GM12878 (cell line): Measurements from ENCODE around the gene MAGI1. TPM values are rescaled to one million over a fixed set of nuclear protein-coding genes. Genes with fewer than 3 reads are reported as not detected.
"Not testable (repeated sequence)": the region's sequence is repeated elsewhere in the genome, so short reads cannot be mapped to it uniquely, and the experiment has no call there.

Source experiments
- ATAC-seq: fragments of 200-7000 bp; cut with Tn5 transposase; 3 replicates; pipeline ENCODE4 v1.9.1; 2020; ENCODE audit warnings: mild to moderate bottlenecking, moderate library complexity
- BruUV-seq: library from RNA; stranded (reverse); fragments of 400-500 nt; replicated peaks from 2 replicates; lab custom pipeline; 2021; lab: Mats Ljungman, UMichigan
- CTCF ChIA-PET: fragments of 300-600 bp; sonication (Branson Sonifier 250); formaldehyde crosslinking; extraction: SDS; loops from one replicate; lab custom pipeline; 2021; ENCODE audit warnings: inconsistent platforms; lab: Yijun Ruan, JAX
- POLR2A ChIA-PET: fragments of 350-600 bp; formaldehyde crosslinking; extraction: SDS; loops from one replicate; lab custom pipeline; 2021; ENCODE audit warnings: inconsistent platforms; lab: Charles Lee
- RAD21 ChIA-PET: fragments of 300-600 bp; sonication (Branson Sonifier 250); formaldehyde crosslinking; loops from one replicate; lab custom pipeline; 2023; ENCODE audit warnings: antibody characterized with exemption; ENCODE audit not compliant: unreplicated experiment; lab: Charles Lee
- SMC1A ChIA-PET: fragments of 300-600 bp; sonication (Branson Sonifier 250); formaldehyde crosslinking; loops from one replicate; lab custom pipeline; 2023; ENCODE audit not compliant: unreplicated experiment, uncharacterized antibody; lab: Charles Lee
- DNase-seq: peaks from one replicate; pipeline ENCODE4 v3.0.0-alpha.2; 2011; ENCODE audit warnings: low read depth, low spot score
- FAIRE-seq: peaks from 3 replicates; lab custom pipeline; 2011; peaks lifted over from hg19 to GRCh38; lab: Jason Lieb, UNC
- H2AFZ ChIP-seq: 2 replicates; pipeline ENCODE4 v1.6.0; 2011; ENCODE audit warnings: low read depth, low read length, control low read depth; ENCODE audit not compliant: control insufficient read depth
- H3K27ac ChIP-seq: 2 replicates; pipeline ENCODE4 v1.5.1; 2011; ENCODE audit warnings: control low read depth; ENCODE audit not compliant: control insufficient read depth, insufficient read depth
- H3K27me3 ChIP-seq, 2 experiments: replicated peaks in 1 of 2; 2 replicates each; pipeline versions ENCODE4 v1.6.0 to v1.6.1; 2011; ENCODE audit warnings: low read length in 1 of 2; ENCODE audit not compliant: control insufficient read depth in 2 of 2, insufficient read depth in 2 of 2
- H3K36me3 ChIP-seq, 2 experiments: 2 replicates each; pipeline ENCODE4 v1.5.1; 2011; ENCODE audit warnings: low read length in 1 of 2; ENCODE audit not compliant: control insufficient read depth in 2 of 2, insufficient read depth in 2 of 2
- H3K4me1 ChIP-seq: 2 replicates; pipeline ENCODE4 v1.6.1; 2011; ENCODE audit warnings: mild to moderate bottlenecking, low read length, moderate library complexity, mixed read lengths; ENCODE audit not compliant: control insufficient read depth, insufficient read depth
- H3K4me2 ChIP-seq: 2 replicates; pipeline ENCODE4 v1.6.0; 2011; ENCODE audit warnings: control low read depth; ENCODE audit not compliant: control insufficient read depth, insufficient read depth
- H3K4me3 ChIP-seq: fragments of 200-600 bp; sonication (generic); 2 replicates; pipeline ENCODE4 v1.5.1; 2016
- H3K79me2 ChIP-seq: 2 replicates; pipeline ENCODE4 v1.6.0; 2011; ENCODE audit warnings: low read length; ENCODE audit not compliant: control insufficient read depth, insufficient read depth
- H3K9ac ChIP-seq: 2 replicates; pipeline ENCODE4 v1.8.0; 2011; ENCODE audit warnings: low read length, control low read depth, mixed read lengths; ENCODE audit not compliant: control insufficient read depth, insufficient read depth
- H3K9me3 ChIP-seq: replicated peaks from 3 replicates; pipeline ENCODE4 v1.5.1; 2011; ENCODE audit warnings: mild to moderate bottlenecking, low read length; ENCODE audit not compliant: control insufficient read depth, insufficient read depth
- H4K20me1 ChIP-seq: 2 replicates; pipeline ENCODE4 v1.6.0; 2011; ENCODE audit not compliant: control insufficient read depth, insufficient read depth
- IRF4 ChIP-seq: IDR thresholded peaks from 2 replicates; pipeline ENCODE4 v1.6.1; 2011; ENCODE audit warnings: low read depth, low read length
- MLLT1 ChIP-seq: fragments of 450-650 bp; IDR thresholded peaks from 2 replicates; pipeline ENCODE4 v1.6.1; 2016; ENCODE audit warnings: mild to moderate bottlenecking
- NFIC ChIP-seq: IDR thresholded peaks from 2 replicates; pipeline ENCODE4 v1.6.1; 2012; ENCODE audit warnings: low read depth, mild to moderate bottlenecking, inconsistent platforms, low read length, moderate library complexity
- SRF ChIP-seq, 2 experiments: IDR thresholded peaks; 2 replicates each; pipeline ENCODE4 v1.6.1; 2011; ENCODE audit warnings: low read depth in 2 of 2, low read length in 2 of 2, mild to moderate bottlenecking in 1 of 2, moderate library complexity in 1 of 2
- WGBS: methylation state at CpG from one replicate; pipeline ENCODE4 v1.1.6; 2016; ENCODE audit warnings: low lambda C conversion rate; ENCODE audit not compliant: insufficient replicate concordance, insufficient coverage; ENCODE audit errors: missing lambda C conversion rate; 5-methylcytosine and 5-hydroxymethylcytosine counted together
- in situ Hi-C: fragments of 300-500 bp; cut with MboI; formaldehyde crosslinking; loops from 9 replicates; pipeline ENCODE4 v1.14.3; 2018; ENCODE audit warnings: mixed read lengths
- intact Hi-C: fragments of 100-400 bp; cut with micrococcal nuclease; formaldehyde crosslinking; loops from one replicate; pipeline ENCODE4 v1.14.2; 2022; ENCODE audit not compliant: unreplicated experiment
- polyA plus RNA-seq, 11 experiments: library from polyadenylated mRNA; depleted of rRNA in 4 of 11; unstranded in 6 of 11; stranded (reverse) in 5 of 11; fragments of >200 nt; fragmentation: Nextera tagmentation in 4 of 11; fragmentation: Illumina TruSeq in 1 of 11; extraction: Ambion mirVana in 4 of 11; extraction: Trizol in 1 of 11; gene quantifications; 1 replicate in 1 of 11; 2 replicates in 10 of 11; pipeline versions ENCODE4 v1.2.1 to v1.2.3, GENCODE V29; 2011 to 2016; ENCODE audit warnings: inconsistent platforms in 2 of 11, missing spikeins in 2 of 11, low read depth in 1 of 11
- total RNA-seq, 4 experiments: library from RNA; depleted of rRNA in 3 of 4; stranded (reverse); fragments of >200 nt in 3 of 4; fragmentation: Illumina TruSeq in 1 of 4; extraction: Trizol in 1 of 4; gene quantifications; 2 replicates each; pipeline versions ENCODE4 v1.2.1 to v1.2.3, GENCODE V29; 2013 to 2021

MAGI1 gene
- total and polyA plus RNA-seq, 10 of the 15 experiments (the other 5 are each of a cell fraction or from before 2014, with no cell fraction given): 0.02 to 3.3 (median 0.29) TPM; not detected in 1

DNA sequence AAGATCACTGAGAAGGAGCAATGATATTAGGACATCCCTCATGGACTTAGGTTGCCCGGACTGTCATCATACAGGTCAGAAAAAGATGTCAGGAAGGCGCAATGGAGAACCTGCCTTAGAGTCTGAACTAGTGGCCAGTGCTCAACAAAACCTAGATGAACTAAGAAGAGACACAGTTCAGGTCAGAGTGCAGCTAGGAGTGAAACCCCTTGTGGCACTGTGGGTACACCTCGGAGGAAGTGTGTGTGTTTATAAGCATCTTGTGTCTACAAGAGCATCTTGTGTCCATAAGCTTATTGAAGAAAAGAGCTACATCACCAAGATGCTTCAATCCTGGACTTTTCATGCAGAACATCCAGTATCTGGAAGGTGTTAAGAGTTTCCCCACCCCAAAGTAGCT lies 315.7 kb downstream of the MAGI1 start (continued):
- TF ChIP-seq SRF (IDR thresholded peaks at IDR 0.05; ENCODE audit: low read depth in 2 of 2, low read length in 2 of 2): no peak
- TF ChIP-seq MLLT1: no peak

GRCh38 chr3:65720989-65721737 lies 317.6 kb downstream of the MAGI1 start:
- ATAC-seq (no peak), DNase-seq (no peak), FAIRE-seq (no peak)
- Histone ChIP-seq H3K27ac (no peak overlapping the region), H3K27me3 (no peaks in the 10 kb centered on the region), H3K9me3 (no peaks in the 10 kb centered on the region), H3K4me3 (no peak overlapping the region), H4K20me1 (no peaks in the 10 kb centered on the region), H3K36me3 (no peaks in the 10 kb centered on the region), H3K9ac (no peak overlapping the region), H2AFZ (no peak overlapping the region), H3K79me2 (no peaks in the 10 kb centered on the region), H3K4me1 (no peaks in the 10 kb centered on the region), H3K4me2 (no peak overlapping the region)
- intact Hi-C loops: no loop called here
- 11% methylated on average over 4 of the region's 4 CpGs for WGBS
- in situ Hi-C loops: no loop called here
- CTCF ChIA-PET: interaction anchor here (2.2 kb wide), 1 partner anchor 10 kb away, joined by 6 read pairs; no protein-coding TSS in a partner anchor
- BruUV-seq: no TSS peak
- POLR2A ChIA-PET: no interaction called here
- TF ChIP-seq IRF4 (no peak), NFIC (no peak)
- SMC1A ChIA-PET: no interaction called here
- RAD21 ChIA-PET: no interaction called here

DNA sequence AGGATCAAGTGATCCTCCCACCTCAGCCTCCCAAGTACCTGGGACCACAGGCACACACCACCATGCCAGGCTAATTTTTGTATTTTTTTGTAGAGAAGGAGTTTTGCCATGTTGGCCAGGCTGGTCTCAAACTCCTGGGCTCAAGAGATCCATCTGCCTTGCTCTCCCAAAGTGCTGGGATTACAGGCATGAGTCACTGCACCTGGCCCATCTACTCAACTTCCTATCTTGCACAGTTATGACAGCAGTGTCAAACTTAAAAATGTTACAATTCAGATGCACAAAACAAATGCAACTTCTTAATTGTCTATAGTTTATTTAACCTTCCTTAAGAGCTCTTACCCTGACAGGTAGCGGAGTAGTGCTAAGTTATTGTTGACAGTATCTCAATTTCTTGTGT lies 319.1 kb downstream of the MAGI1 start:
- H3K27ac ChIP-seq, H3K9ac ChIP-seq, RAD21 ChIA-PET, H2AFZ ChIP-seq, H3K4me1 ChIP-seq, DNase-seq, BruUV-seq, H3K4me2 ChIP-seq, H3K27me3 ChIP-seq, intact Hi-C loops, H3K4me3 ChIP-seq, ATAC-seq, H3K36me3 ChIP-seq, CTCF ChIA-PET, H3K79me2 ChIP-seq, FAIRE-seq, in situ Hi-C loops, H4K20me1 ChIP-seq, POLR2A ChIA-PET, SMC1A ChIA-PET, H3K9me3 ChIP-seq: not testable (repeated sequence)
- 81% methylated on average over 1 of the region's 1 CpG for WGBS
